HG02852 (cell line): ENCODE measurements around the gene CCDC80.

Source experiments
- ATAC-seq: cut with Tn5 transposase; IDR thresholded peaks from one replicate; pipeline ENCODE4 v1.9.1; 2021; ENCODE audit warnings: mild to moderate bottlenecking, moderate library complexity; ENCODE audit not compliant: unreplicated experiment

The CCDC80 gene

DNA sequence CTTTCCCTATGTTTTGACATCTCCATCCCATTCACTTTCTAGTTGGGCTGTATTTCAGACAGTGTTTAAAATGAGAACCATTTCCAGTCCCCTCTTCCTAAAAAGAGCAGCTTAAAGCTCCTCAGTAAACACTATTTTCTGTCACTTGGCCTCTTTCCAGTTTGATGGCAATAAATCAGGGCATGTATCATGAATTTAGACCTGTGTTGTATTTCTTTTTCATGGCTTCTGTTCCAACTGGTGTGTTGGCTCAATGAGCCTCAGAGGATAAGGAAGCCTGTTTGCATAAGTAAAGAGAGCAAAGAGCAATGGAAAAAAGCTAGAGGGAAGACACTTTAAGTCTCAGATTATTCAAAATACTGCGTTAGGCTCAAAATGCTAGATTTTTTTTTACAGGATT is 7.2 kb downstream of the CCDC80 start:
- no peak for ATAC-seq

DNA sequence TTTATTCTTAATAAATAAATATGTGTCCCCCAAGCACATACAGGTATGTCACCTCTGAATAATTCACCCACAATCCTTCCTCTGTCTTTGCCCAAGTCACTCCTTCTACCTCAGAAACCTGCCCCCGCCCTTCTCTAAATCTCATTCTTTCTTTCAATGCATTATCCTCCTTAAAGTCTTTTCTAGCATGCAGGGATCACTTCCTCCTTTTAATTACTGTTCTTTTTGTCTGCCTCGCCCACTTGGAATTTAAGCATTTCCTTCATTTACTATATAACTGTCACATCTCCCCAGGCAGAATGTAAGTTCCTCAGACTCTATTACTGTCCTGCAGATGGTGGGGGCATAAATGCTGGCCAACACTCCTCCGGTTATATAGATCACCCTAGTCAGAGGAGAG is 7.8 kb downstream of the CCDC80 start:
- ATAC-seq = no peak

DNA sequence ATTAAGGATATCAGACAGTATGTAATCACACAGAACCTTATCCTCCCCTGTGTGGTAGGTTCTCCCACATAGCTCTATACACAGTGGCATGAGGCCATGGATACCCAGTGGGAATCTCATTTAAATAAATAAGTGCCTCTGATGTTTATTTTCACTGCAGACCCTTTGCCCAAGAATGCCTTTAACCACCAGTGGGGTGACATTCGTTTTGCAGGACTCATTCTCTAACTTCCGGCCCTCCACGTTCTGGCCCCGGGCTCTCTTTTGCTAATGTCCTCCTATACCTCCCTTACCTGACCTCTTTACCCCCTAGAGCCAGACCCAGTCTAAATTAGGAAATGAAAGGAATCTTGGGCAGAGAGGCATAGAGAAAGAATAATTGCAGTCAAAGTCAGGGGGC is 8.3 kb downstream of the CCDC80 start:
- no peak for ATAC-seq

DNA sequence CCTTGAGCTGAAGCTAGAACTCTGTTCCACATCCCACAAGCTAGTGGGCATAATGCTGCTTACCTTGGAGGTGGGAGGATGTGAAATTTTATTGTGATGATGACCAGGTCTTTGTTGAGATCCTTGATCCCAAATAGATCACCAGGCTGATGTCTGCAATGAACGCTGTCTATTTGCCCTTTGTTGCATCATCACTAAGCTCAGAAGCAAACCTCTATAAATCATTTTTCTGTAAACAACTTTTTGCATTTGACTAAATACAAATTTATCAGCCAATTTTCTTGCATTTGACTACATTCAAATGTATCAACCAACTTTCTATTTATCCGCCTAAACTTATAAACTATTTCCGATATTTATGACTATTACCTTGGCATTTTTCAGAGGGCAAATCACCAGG is 9.7 kb downstream of the CCDC80 start:
- no peak for ATAC-seq

DNA sequence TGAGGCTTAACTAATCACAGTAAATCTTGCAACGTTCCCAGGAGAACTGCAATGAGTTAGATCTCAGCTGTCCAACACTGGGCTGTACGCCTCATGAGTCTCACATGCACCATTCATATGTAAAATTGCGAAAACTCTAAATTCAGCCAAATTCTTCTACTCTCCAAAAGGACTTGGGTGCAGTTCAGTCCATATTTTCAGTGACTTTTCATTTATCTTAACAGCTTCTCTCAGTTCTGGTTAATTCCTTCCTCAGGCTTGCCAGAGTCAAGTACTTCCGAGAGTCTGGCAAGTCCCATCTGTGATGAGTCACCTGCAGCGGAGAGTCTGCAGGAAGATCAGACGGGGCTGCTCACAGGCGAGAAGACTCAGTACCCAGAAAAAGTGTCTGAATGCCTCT is 11.5 kb downstream of the CCDC80 start:
- ATAC-seq = peak; percentile 61

DNA sequence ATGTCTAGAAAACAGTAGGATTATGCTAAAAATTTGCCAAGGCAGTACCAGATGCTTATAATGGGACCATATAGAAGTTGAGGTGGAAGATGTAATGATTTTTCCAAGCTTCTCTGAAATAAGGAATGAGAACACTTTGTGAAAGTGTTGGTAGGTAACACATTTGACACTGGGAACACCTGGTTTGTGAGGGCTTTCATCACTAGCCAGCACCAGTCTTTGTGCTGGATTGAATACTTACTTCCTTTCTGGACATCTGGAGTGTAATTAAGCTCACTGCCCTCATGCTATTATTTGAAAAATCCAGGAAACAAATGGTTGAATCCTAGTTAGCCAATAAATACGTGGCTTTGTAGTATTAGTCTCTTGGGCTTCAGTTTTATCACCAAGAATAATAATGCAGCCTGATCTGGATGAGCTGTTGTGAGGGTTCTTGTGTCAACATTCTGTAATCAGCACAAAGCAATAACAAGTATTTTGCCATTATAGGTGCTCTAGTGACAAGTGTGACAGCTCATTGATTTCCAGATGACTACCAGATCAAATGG is 12.9 kb downstream of the CCDC80 start:
- no peak for ATAC-seq

DNA sequence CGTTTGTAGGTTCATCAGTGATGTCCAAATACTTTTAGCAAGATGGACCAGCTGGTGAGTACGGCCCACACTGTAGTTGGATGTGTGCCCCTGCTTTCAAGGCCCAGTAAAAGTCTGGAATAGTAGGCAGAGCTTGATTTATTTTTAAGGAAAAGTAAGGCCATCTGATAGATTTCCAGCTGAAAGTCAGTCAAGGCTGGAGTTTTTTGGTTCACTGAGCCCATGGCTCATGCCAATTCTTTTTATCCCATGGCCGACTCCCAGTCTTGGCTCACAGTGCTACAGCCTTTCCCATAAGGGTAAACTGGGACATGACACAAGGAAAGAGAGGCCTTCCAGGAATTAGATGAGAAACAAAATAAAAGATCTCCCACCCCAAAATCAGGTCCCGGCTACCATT is 13.5 kb downstream of the CCDC80 start:
- ATAC-seq = no peak

DNA sequence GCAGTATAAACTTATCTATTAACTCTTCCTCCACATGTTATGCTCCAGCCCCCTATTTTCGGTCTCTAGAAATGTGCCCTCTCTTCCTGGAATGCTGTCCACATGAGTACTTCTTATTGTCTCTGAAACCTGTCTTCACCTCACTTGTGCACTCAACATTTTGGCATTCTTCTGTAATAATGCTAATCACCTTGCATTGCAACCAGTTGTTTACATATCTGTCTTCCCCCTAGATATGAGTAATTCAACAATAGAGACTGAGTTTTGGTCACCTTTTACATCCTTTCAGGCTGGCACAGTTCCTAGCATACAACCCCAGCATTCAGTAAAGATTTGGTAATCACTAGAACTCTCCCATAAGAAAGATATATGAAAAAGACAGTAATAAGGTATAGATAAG is 17.2 kb downstream of the CCDC80 start:
- ATAC-seq = no peak

DNA sequence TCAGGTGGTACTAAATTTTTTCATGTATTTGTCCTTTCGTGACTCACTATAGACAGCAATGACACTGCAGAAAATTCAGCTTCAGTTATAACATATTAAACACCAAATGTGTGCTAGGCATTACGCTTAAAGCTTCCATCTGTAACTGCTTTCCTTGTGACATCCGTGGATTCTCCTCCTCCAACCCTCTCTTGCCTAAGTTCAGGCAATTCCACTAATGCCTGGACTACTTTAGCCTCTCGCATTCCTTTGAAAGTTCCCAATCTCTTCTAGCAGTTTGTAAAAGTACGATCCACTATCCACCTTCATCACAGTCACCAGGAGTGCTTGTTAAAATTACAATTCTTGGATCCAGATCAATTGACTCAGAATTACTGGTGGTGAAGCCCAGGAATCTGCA is 17.7 kb downstream of the CCDC80 start:
- no peak for ATAC-seq

DNA sequence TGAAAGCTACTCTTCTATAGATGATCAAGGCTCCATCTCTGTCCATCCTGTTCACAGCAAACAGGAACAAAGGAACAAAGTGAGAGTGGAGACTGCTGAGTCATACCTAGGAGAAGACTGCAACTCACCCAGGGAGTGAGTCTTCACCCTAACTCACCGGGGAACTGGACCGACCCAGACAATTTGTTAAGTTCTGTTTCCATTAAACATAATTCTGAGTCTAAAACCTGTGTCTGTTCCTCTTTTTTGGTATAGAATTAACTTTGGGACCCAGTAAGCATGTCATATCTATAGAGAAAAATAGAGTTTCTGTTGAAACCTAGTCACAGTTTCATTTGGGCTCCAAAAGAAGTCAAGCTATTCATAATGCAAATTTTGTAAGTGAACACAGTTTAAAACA is 21.6 kb downstream of the CCDC80 start:
- peak; percentile 91 for ATAC-seq

DNA sequence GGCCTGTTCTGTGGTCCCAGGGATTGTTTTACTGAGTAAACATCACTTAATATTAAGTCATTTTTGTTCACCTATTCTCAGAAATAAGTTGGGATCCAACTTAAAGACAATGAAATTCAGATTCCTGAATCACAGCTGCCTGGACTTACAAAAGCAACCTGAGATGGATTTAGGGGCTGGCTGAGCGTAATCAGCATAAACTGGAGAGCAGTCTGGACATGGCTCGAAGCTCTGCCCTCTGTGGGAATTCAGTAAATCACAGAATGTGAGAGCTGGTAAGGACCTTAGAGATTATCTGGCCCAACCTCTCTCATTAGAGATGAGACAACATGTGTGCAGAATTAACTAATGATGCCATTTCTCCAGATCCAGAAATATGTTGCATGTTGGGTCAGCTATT is 23.7 kb downstream of the CCDC80 start:
- ATAC-seq = no peak

DNA sequence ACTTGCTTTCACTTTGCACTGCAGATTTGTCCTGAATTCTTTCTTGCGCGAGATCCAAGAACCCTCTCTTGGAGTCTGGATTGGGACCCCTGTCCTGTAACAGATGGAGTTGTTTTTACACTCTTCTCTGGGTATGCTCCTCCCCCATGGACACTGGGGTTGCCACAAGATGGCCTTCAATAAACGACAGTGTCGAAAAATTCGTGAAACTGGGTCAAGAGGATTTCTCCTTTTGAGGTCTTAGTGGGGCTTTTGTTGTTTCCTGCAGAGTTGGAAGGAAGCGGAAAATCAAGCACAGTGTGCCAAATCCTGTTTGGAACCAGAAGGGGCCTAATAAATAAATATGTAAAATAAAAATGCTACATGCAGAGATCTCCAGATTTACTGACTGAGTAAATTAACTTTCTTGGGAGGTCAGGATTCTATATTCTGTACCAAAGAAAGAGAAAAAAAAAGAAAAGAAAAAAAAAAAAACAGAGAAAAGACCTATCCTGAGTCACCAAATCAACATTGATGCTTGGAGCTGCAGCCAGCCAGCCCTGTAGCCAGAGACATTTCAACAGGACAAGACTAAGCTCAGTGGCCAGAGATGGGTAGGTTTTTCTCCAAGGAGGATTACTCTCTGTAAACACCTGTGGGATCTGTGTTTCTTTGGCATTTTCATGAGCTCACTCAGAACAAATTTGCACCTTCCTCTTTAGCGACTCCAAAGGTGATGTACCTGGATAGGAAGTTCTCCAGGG is 24.8 kb downstream of the CCDC80 start:
- no peak for ATAC-seq

DNA sequence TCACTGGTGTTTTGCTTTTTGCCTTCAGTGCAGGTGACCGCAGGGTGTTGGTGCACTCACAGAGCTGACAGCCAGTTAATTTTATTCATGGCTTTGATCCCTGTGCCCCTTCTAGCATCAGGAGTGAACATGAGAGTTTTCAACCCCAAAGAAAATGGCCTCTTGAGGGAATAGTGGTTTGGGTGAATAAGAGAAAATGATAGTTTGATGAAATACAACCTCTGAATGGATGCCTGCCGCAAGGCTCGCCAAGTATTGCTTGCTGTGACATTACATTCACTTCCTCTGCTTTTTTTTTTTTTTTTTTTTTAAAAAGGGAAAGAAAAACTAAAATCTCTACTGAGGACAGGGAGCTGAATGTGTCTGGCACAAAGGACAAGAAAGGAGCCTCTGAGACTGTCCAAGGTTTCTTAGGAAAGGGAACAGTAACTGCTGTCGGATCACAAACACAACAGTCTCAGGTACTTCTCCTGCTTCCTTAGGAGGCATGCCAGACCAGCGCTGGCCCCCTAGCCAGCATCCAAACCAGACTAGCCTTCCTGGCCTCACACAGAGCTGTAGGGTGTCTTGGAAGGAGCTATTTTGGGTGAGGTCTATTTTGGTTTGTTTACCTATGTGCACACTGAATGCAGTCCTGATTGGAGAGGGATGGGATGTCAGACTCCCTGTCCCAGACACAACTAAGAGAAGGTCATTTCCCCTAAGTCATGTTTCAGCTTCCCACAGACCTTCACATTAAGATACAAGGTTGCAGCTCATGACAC is 29.0 kb downstream of the CCDC80 start:
- no peak for ATAC-seq

DNA sequence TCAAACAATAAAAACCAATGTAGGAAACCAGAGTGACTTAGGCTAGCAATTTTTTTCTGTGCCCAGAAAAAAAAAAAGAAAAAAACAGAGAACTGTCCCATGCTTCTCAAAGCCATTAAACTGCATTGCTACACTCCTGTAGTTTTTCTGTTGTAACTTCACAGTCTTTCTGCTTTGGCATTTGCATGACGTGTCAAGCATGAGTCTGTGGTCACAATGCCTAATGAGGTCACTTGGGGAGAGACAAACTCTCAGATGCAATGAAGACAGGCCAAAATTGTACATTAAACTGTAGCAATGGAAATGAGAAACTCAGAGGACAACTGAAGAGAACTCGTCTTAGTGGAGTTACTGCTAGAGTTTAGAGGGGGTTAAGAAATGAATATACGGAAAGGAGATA is 30.8 kb downstream of the CCDC80 start:
- ATAC-seq = no peak

DNA sequence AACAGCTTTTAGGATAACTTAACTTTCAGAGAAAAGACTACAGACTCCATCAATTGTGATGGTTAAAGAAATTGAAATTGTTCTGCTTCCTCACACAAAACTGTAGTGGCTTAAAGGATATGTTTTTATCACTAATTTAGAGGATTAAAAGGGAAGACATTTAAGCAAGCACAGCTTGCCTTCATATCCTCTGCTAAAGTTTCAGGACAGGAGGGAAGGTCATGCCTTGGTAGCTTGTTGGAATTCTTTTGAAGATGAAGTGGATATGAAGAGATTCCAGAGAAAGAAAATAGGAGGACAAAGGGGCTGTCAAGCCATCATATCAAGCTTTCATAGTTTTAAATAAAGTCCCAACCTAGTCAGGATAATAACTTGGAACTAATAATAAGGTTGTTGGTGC is 33.1 kb downstream of the CCDC80 start:
- ATAC-seq = no peak

DNA sequence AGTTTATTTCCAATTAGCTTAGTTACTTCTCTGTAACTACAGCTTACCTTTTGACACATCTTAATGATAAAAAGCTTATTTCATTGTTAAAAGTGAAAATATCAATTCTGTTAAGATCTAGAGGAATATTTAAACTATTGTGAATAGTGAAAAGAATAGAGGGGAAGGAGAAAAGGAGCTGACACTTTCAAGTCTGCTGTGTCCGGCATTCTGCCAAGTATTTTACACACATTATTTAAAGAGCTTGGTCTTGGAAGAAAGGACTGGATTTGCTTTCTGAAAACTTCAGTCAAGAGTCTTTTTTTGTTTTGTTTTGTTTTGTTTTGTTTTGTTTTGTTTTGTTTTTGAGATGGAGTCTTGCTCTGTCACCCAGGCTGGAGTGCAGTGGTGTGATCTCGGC is 34.8 kb downstream of the CCDC80 start:
- no peak for ATAC-seq

DNA sequence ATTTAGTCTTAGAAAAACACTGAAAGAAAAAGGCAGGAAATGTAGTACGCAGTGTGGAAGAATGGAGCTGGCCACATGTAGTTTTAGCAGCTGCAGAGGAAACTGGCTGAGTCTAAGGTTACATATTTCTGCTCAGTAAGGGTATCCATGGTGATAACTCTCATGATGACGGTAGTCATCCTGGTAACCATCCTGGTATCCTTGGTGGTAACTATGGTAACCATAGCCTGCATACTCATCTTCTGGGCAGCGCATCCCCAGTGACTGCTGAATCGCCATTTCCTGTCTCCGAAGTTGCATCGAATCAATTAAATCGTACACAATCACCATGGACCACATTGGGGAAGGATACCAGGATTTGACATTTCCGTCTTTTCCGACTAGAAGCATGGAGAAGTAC is 35.7 kb downstream of the CCDC80 start:
- ATAC-seq = no peak

DNA sequence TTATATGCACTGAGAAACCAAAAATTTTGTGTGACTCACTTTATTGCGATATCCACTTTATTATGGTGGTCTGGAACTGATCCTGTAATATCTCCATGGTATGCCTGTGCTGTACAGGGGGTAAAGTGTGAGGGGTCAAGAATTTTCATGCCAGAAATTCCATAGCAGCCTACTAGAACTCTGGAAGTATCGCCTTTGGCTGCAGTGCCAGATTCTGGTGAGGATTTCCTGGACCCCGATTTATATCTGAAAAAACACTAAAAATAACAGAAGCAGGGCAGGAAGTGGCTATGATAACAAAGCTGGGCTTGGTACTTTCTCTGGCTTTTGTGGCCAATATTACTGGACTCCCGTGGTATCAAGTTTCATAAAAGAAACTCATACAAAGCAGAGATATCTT is 36.4 kb downstream of the CCDC80 start:
- ATAC-seq = no peak

DNA sequence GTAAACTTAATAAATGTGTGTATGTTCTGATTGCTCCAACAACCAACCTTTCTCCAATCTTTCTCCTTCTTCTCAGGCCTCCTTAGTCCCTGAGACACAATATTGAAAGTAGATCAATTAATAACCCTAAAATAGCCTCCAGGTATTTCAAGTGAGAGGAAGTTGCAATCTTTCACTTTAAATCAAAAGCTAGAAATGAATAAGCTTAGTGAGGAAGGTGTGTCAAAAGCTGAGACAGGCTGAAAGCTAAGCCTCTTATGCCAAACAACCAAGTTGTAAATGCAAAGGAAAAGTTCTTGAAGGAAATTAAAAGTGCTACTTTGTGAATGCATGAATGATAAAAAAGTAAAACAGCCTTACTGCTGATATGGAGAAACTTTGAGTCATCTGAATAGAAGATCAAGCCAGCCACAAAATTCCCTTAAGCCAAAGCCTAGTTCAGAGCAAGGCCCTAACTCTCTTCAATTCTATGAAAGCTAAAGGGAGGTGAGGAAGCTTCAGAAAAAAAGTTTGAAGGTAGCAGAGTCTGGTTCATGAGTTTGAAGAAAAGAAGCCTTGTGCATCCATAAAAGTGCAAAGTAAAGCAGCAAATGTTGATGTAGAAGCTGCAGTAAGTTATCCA is 38.6 kb downstream of the CCDC80 start:
- ATAC-seq = peak; percentile 92

DNA sequence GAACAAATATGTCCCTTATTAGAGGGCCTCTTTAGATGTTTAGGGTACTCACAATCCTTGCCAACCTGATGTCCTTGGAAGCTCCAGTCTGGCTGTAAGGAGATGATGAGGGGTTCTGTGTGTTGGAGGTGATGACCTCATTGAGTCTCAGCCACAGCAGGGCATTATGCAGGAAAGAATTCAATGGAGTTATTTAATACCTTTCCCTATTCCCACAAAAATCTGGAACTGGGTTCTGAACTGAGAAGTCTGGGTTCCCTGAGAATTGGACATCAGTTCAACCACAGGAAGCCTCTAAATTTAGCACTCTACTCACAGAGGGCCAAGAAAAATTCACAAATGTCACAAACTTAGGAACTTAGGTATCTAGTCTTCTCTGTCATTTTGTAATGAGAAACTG is 42.2 kb downstream of the CCDC80 start:
- no peak for ATAC-seq

DNA sequence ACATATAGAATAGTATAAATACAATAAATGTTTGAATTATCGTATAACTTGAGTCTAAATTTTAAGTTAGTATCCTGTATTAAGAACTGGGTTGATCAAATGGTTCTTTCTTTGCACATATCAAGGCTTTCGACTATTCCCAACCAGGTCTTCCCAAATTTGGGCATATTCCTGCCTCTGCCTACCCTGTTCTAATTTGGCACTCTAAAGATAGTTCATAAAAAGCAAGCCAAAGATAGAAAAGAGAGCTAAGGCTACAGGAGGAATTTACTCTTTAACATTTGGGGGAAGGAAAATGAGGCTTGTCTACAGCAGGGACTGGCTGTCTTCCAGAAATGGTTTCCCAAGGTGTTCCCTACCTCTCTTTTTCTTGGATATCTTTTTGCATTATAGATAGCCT is 43.0 kb downstream of the CCDC80 start:
- no peak for ATAC-seq

DNA sequence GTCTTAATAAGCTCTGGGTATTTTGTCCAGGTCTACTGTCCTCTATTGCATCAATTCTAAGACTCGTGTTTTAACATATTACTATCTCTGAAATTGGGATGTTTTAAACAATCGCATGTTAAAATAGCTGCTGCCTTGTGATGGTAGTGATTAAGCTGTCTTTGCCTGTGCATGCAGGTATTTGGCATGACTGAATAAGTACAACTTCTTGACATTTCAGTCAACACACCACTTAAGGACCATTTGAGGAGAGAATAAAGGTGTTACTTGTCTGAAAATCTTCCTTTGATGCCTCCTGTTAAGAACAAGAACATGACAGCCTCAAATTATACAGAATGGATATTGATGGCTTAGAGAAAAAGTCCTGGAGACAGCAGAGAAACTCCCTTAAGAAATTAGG is 46.1 kb downstream of the CCDC80 start:
- ATAC-seq = no peak
